OCI-LY1 (cell line): ENCODE results near the gene SSPN.

Source experiments
- H2AFZ ChIP-seq: fragments of 200-600 bp; sonication (generic), shearing (Covaris generic); 2 replicates; pipeline ENCODE4 v1.6.0; 2014; ENCODE audit warnings: antibody characterized with exemption, mild to moderate bottlenecking, low read length
- H3F3A ChIP-seq: fragments of 200-600 bp; sonication (generic), shearing (Covaris generic); 2 replicates; pipeline ENCODE4 v1.6.0; 2014; ENCODE audit warnings: mild to moderate bottlenecking, antibody characterized with exemption, low read length, moderate library complexity; ENCODE audit not compliant: insufficient read depth
- H3K27ac ChIP-seq: fragments of 200-600 bp; sonication (generic); 2 replicates; pipeline ENCODE4 v1.5.1; 2014; ENCODE audit warnings: low read length, mixed run types, mild to moderate bottlenecking, low read depth; ENCODE audit not compliant: poor library complexity, severe bottlenecking
- H3K27me3 ChIP-seq: fragments of 200-600 bp; sonication (generic); 2 replicates; pipeline ENCODE4 v1.6.0; 2014; ENCODE audit warnings: antibody characterized with exemption, mild to moderate bottlenecking, low read length, moderate library complexity; ENCODE audit not compliant: insufficient read depth
- H3K36me3 ChIP-seq: fragments of 200-600 bp; sonication (generic); 2 replicates; pipeline ENCODE4 v1.6.1; 2014; ENCODE audit warnings: mild to moderate bottlenecking, antibody characterized with exemption, low read length, moderate library complexity, mixed read lengths; ENCODE audit not compliant: insufficient read depth
- H3K4me1 ChIP-seq: fragments of 200-600 bp; sonication (generic); 2 replicates; pipeline ENCODE4 v1.5.1; 2014; ENCODE audit warnings: mild to moderate bottlenecking, low read length, moderate library complexity; ENCODE audit not compliant: insufficient read depth, severe bottlenecking
- H3K4me2 ChIP-seq: fragments of 200-600 bp; sonication (generic), shearing (Covaris generic); 2 replicates; pipeline ENCODE4 v1.6.1; 2014; ENCODE audit warnings: low read length
- H3K4me3 ChIP-seq: fragments of 200-600 bp; sonication (generic); 2 replicates; pipeline ENCODE4 v1.5.1; 2014; ENCODE audit warnings: low read length, low read depth, mild to moderate bottlenecking, mixed read lengths; ENCODE audit not compliant: poor library complexity, severe bottlenecking
- H3K79me2 ChIP-seq: fragments of 200-600 bp; shearing (Covaris generic); 2 replicates; pipeline ENCODE4 v1.6.1; 2016; ENCODE audit warnings: mixed run types, low read length, mixed read lengths; ENCODE audit not compliant: insufficient read depth
- H3K9ac ChIP-seq: fragments of 200-600 bp; sonication (generic), shearing (Covaris generic); 2 replicates; pipeline ENCODE4 v1.6.1; 2014; ENCODE audit warnings: mild to moderate bottlenecking, low read length, mixed read lengths
- H3K9me2 ChIP-seq: fragments of 200-600 bp; sonication (generic), shearing (Covaris generic); 2 replicates; pipeline ENCODE4 v1.6.1; 2014; ENCODE audit warnings: low read depth, mild to moderate bottlenecking, low read length, mixed read lengths
- H3K9me3 ChIP-seq: fragments of 200-600 bp; shearing (Covaris generic); 2 replicates; pipeline ENCODE4 v1.6.1; 2014; ENCODE audit warnings: low read length, mixed read lengths
- H4K20me1 ChIP-seq: fragments of 200-600 bp; sonication (generic), shearing (Covaris generic); 2 replicates; pipeline ENCODE4 v1.6.0; 2016; ENCODE audit warnings: mild to moderate bottlenecking, low read length; ENCODE audit not compliant: insufficient read depth
- EZH2 ChIP-seq: fragments of 200-600 bp; sonication (generic), shearing (Covaris generic); IDR thresholded peaks from 2 replicates; pipeline ENCODE4 v1.8.0; 2017; ENCODE audit warnings: borderline replicate concordance, mixed run types, mild to moderate bottlenecking, antibody characterized with exemption, low read length, moderate library complexity, mixed read lengths
- TF ChIP-seq, protein P1 (sequence below): fragments of 200-600 bp; sonication (generic), shearing (Covaris generic); IDR thresholded peaks from 2 replicates; pipeline ENCODE4 v1.5.1; 2017; ENCODE audit warnings: mild to moderate bottlenecking, antibody characterized with exemption, low read length, moderate library complexity, mixed read lengths

Gene SSPN

DNA sequence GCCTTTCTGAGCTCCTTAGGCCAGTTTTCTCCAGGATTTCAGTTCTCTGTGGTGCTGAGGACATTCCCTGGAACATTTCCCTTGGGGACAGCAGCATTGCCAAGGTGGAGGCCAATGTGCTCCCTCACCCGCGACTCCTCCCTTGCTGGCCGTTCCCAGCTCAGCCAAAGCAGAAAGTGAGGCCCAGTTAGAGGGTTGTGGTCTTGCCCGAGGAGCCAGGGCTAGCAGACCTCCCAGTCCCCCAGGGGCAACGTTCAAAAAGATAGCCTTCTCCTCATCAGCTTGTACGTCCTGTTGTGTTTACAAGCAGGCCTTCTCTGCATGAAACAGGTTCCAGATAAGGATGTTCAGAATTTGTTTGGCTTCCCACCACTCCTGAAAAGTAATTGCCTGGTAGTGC is 78.4 kb downstream of the SSPN start:
- H3K4me1 ChIP-seq: no peaks in the 10 kb centered on the region
- no peaks in the 10 kb centered on the region for H4K20me1 ChIP-seq
- no peaks in the 10 kb centered on the region for H3K79me2 ChIP-seq
- no peaks in the 10 kb centered on the region for H3K9me2 ChIP-seq
- H2AFZ ChIP-seq: no peak overlapping the region
- no peaks in the 10 kb centered on the region for H3F3A ChIP-seq
- no peaks in the 10 kb centered on the region for H3K9me3 ChIP-seq
- H3K27ac ChIP-seq: no peak overlapping the region
- H3K36me3 ChIP-seq: no peaks in the 10 kb centered on the region
- H3K4me2 ChIP-seq: no peak overlapping the region
- H3K4me3 ChIP-seq: no peak overlapping the region
- no peak overlapping the region for H3K9ac ChIP-seq
- H3K27me3 ChIP-seq: no peaks in the 10 kb centered on the region
- no peak for TF ChIP-seq EZH2
- TF ChIP-seq, protein P1, sequence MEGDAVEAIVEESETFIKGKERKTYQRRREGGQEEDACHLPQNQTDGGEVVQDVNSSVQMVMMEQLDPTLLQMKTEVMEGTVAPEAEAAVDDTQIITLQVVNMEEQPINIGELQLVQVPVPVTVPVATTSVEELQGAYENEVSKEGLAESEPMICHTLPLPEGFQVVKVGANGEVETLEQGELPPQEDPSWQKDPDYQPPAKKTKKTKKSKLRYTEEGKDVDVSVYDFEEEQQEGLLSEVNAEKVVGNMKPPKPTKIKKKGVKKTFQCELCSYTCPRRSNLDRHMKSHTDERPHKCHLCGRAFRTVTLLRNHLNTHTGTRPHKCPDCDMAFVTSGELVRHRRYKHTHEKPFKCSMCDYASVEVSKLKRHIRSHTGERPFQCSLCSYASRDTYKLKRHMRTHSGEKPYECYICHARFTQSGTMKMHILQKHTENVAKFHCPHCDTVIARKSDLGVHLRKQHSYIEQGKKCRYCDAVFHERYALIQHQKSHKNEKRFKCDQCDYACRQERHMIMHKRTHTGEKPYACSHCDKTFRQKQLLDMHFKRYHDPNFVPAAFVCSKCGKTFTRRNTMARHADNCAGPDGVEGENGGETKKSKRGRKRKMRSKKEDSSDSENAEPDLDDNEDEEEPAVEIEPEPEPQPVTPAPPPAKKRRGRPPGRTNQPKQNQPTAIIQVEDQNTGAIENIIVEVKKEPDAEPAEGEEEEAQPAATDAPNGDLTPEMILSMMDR: no peak

DNA sequence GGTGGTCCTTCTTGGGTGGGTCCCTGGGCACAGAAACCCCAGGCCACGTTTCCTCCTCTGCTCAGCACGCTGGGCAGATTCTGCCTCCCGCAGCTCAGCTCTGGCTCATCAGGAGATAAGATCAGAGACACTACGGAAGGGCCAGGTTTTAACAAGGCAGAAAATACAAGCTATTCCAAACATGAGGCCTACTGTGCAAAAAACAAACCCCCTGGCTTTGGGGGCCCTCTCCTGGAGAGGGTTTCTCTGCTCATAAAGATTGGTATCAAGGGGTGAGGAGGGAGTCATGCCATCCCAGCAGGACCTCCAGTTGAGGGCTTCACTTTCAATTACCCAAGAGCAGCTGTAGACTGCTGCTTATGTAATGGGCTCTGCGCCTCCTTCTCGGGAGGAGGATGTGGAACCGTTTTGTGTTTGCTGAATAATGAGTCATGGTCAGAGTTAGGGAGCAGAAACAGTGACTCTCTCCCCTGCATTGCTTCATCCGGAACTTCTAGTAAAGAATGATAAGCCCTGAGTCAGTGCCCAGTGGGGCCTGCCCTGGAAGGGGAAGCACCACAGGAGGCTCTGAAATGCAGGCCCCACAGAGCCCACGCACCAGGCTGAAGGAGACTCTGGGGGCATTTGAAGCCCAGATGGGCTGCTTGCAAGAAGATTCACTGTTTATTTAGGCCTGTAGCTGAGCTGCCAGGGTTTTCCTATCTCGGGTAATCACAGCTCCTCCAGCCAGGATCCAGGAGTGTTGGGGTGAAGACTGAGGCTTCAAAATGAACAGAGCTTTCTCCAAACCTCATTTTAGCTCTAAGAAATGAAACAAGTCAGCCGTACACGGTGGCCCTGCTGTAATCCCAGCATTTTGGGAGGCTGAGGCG is 79.3 kb downstream of the SSPN start:
- TF ChIP-seq, protein P1: no peak
- TF ChIP-seq EZH2: no peak
- no peak overlapping the region for H3K9ac ChIP-seq
- H3K9me2 ChIP-seq: no peaks in the 10 kb centered on the region
- H2AFZ ChIP-seq: no peak overlapping the region
- no peak overlapping the region for H3K4me3 ChIP-seq
- H3K9me3 ChIP-seq: no peaks in the 10 kb centered on the region
- no peaks in the 10 kb centered on the region for H4K20me1 ChIP-seq
- H3K4me2 ChIP-seq: no peak overlapping the region
- H3K4me1 ChIP-seq: no peaks in the 10 kb centered on the region
- no peak overlapping the region for H3K27ac ChIP-seq
- no peaks in the 10 kb centered on the region for H3K36me3 ChIP-seq
- no peaks in the 10 kb centered on the region for H3F3A ChIP-seq
- no peaks in the 10 kb centered on the region for H3K79me2 ChIP-seq
- no peaks in the 10 kb centered on the region for H3K27me3 ChIP-seq

DNA sequence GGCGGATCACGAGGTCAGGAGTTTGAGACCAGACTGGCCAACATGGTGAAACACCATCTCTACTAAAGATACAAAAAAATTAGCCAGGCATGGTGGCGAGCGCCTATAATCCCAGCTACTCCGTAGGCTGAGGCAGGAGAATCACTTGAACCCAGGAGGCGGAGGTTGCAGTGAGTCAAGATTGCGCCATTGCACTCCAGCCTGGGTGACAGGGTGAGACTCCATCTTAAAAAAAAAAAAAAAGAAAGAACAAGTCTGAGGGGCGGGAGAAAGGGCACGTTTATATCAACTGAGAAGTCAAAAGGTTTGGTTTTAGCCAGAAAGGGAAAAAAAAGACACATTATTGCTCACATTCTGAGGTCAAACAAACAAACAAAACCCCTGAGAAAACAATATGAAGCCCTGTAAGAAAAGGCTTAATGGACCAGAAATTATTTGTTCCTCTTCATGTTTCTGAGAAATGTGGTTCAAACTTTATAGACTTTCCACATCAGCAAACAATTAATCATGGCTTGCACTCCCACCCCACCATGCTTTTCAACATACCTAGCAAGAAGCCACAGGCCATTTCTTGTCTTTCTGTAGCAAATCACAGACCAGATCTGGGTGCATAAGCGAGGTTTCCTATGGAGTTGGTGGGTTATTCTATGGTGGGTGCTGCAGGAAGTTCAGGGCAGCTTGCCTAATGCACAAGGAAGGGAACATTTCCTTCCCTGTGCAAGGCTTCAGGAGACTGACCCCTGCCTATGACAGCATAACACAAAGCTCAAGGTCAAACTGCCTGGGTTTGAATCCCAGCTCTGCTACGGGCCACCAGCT is 80.1 kb downstream of the SSPN start:
- Histone ChIP-seq H3K4me2 (no peak overlapping the region), H3K27me3 (no peaks in the 10 kb centered on the region), H3K36me3 (no peaks in the 10 kb centered on the region), H4K20me1 (no peaks in the 10 kb centered on the region), H3K9ac (no peak overlapping the region), H3F3A (no peaks in the 10 kb centered on the region), H2AFZ (no peak overlapping the region), H3K4me1 (no peaks in the 10 kb centered on the region), H3K9me3 (no peaks in the 10 kb centered on the region), H3K4me3 (no peak overlapping the region), H3K27ac (no peak overlapping the region), H3K9me2 (no peaks in the 10 kb centered on the region), H3K79me2 (no peaks in the 10 kb centered on the region)
- no peak for TF ChIP-seq EZH2
- TF ChIP-seq, protein P1: no peak
